DMS153 (cell line): ENCODE data around the gene HARS2.
"Not testable (repeated sequence)": the region's sequence is repeated elsewhere in the genome, so short reads cannot be mapped to it uniquely, and the experiment has no call there.

Source experiments
- DNase-seq: peaks from one replicate; lab custom pipeline; 2025; lab: John Stamatoyannopoulos, UW

HARS2 gene

DNA sequence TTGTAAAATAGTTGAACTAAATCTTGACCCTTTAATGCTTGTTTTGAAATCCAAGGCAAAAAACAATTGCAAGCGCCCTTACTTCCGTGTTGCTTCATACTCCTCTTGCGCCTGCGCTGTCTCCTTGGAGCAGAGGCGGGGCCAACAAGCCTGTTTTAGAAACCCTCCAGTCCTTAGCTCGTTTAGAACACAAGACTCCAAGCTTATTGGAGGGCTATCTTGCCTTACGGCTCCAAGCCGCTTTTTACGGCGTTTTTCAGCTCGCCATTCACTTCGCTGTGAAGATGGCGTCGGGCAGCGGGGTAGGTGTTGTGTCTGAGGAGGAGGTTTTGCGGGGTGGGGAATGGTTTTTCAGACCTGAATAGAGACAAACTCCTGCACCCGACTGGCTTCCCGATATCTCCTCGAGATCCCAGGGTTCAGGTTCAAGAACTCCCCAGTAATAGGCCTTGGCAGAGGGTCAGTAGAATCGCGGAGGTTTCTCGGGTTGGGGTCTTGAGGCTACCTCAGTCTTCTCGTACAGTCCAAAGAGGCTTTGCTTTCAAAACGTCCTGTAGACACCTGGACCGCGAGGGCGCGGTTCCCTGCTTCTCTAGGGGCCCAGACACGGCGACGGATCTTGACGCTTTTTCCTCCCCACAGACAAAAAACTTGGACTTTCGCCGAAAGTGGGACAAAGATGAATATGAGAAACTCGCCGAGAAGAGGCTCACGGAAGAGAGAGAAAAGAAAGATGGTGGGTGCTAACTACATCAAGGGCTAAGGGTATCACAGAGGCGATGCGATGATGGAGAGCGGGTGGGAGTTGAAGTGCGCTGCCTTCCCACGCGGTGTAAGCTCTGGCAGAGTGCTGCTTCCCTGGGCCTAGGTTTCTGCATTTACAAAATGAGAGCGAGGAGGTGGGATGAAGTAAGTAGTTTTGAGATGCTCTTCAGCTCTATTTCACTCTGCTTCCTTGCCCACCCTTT is 9.2 kb downstream of the HARS2 start, which contains the start of gene ZMAT2:
ZMAT2 (plus strand) TSS at position 271 of the 968 bp plus-strand sequence; CDS start at position 285, 14 bp downstream.
- peak; percentile 93 for DNase-seq

GRCh38 chr5:140707812-140708211 is 16.6 kb downstream of the HARS2 start:
- DNase-seq, result no peak

GRCh38 chr5:140708787-140709186 is 17.5 kb downstream of the HARS2 start:
- DNase-seq, result not testable (repeated sequence)

DNA sequence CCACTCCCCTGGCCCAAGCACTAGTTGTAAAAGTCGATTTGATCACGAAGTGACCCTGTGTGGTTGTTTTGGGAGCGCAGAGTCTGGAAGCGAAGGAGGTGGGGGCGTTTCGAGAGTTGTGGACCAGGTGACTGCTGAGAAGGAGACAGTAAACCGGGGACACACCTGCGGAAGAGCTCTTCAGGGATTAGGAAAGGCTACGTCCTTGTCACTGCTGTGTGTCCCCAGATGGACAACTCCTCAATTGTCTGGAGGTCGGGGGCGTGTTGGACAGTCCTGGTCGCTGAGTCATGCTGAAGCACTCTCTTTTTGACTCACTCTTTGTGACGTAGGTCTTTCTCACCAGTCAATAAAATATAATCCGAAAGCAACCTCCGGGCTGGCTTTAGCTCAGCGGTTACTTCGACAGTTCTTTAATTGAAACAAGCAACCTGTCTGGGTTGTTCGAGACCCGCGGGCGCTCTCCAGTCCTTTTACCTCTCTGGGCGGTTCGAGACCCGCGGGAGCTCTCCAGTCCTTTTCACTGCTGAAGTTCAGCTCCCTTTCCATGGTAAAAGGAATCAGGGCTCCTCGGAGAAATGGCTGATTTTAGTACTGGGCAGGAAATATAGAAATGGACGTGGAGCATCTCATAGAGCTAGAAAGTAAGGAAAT is 19.8 kb downstream of the HARS2 start:
- DNase-seq, result peak; percentile 76

DNA sequence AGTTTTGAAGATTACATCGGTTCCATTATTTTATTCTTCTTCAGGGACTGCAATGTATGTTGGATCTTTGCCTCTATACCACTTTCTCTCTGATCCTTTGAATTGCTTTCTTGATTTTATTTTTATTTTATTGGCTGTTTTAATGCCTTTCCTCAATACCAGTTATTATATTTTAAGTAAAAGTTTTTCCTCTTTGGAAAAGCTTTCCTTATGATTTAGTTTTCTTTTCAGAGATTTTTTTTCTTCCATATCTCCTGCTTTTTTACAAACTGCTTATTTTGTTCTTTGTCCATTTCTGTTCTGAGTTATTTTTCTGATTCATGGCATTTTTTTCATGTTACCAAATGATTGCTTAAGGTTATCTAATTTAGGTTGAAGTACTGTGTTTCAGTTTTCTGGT is 20.5 kb downstream of the HARS2 start:
- no peak for DNase-seq

GRCh38 chr5:140713562-140714094 is 22.4 kb downstream of the HARS2 start:
- DNase-seq, result no peak

- not testable (repeated sequence) for DNase-seq
These were observed 25.0 kb downstream of the HARS2 start for GRCh38 chr5:140716238-140716637.

- no peak for DNase-seq
These were observed 27.0 kb downstream of the HARS2 start for GRCh38 chr5:140718266-140718592.

- not testable (repeated sequence) for DNase-seq
These were observed 29.5 kb downstream of the HARS2 start for GRCh38 chr5:140720738-140721137.

GRCh38 chr5:140721395-140721794 is 30.1 kb downstream of the HARS2 start:
- not testable (repeated sequence) for DNase-seq

DNA sequence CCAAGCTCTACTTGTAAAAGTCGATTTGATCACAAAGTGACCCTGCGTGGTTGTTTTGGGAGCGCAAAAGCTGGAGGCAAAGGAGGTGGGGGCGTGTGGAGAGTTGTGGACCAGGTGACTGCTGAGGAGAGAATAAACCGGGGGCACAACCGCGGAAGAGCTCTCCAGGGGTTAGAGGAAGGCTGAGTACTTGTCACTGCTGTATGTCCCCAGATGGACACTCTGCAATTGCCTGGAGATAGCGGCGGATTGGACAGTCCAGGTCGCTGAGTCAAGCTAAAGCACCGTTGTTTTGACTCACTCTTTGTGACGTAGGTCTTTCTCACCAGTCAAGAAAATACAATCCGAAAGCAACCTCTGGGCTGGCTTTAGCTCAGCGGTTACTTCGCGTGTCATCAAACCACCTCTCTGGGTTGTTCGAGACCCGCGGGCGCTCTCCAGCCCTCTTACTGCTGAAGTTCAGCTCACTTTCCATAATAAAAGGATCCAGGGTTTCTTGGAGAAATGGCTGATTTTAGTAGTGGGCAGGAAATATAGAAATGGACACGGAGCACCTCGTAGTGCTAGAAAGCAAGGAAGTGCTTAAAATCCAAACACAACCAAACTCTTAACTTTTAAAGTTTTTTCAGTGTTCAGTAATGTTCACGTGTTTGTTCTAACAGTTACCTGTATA is 34.7 kb downstream of the HARS2 start:
- DNase-seq, result no peak

GRCh38 chr5:140733098-140733497 is 41.8 kb downstream of the HARS2 start:
- DNase-seq, result no peak

DNA sequence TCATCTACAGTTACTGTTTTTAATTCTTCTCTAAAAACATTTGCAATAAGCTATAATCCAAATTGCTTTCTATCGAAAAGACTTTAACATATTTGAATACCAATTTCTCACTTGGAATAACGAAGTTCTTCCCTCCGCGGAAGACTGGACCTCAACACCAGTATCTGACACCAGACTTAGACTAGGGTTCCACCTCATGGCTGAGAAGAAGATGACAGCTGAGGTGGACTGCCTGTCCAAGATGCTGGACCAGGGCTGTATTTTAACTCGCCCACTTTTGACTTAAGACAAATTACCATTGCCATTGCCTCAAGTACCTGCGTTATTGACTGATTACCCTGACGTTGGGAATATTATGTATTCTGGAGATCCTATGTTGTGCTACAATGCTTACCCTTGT is 43.1 kb downstream of the HARS2 start:
- DNase-seq, result no peak

DNA sequence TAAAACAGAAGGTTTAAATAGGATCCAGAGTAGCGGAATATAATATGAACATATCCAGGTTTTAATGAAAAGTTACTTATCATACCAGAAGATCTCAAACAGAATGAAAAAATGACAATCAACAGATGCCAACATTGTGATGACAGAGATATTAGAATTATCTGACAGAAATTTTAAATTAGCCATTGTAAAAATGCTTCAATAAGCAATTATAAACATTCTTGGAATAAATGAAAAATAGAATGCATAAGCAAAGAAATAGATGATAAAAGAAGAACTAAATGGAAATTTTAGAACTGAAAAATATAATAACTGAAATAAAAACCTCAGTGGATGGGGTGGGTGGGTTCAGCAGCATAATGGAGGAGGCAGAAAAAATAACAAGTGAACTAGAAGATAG is 46.2 kb downstream of the HARS2 start:
- DNase-seq, result no peak

- DNase-seq, result no peak
These were observed 50.7 kb downstream of the HARS2 start for GRCh38 chr5:140741967-140742366.
